Tibial artery (tissue), 4 donors: ENCODE measurements around the gene MYO1C.
"Not testable (repeated sequence)": the region's sequence is repeated elsewhere in the genome, so short reads cannot be mapped to it uniquely, and the experiment has no call there.

Experiments used
- DNase-seq, 2 donors: peaks; one replicate each; pipeline ENCODE4 v3.0.0-alpha.2; 2019
- H3K27ac ChIP-seq, 2 donors: fragments of 200-600 bp; sonication (generic) in 1 of 2; 1 replicate in 1 of 2; 2 replicates in 1 of 2; pipeline ENCODE4 v1.5.1; 2018 to 2019; ENCODE audit warnings: mild to moderate bottlenecking in 1 of 2
- H3K27me3 ChIP-seq, 2 donors: fragments of 200-600 bp; sonication (generic) in 1 of 2; one replicate each; pipeline versions ENCODE4 v1.5.1 to v1.6.0; 2016 to 2019
- H3K36me3 ChIP-seq, 3 donors: fragments of 200-600 bp; sonication (generic) in 2 of 3; one replicate each; pipeline ENCODE4 v1.5.1; 2016 to 2019; ENCODE audit warnings: mild to moderate bottlenecking in 2 of 3
- H3K4me1 ChIP-seq, 4 donors: fragments of 200-600 bp; sonication (generic) in 2 of 4; 1 replicate in 3 of 4; 2 replicates in 1 of 4; pipeline ENCODE4 v1.5.1; 2016 to 2019
- H3K4me3 ChIP-seq, 2 donors: fragments of 200-600 bp; sonication (generic) in 1 of 2; 1 replicate in 1 of 2; 2 replicates in 1 of 2; pipeline ENCODE4 v1.5.1; 2018 to 2019; ENCODE audit warnings: mild to moderate bottlenecking in 2 of 2
- H3K9me3 ChIP-seq, 3 donors: fragments of 200-600 bp; sonication (generic) in 1 of 3; one replicate each; pipeline ENCODE4 v1.5.1; 2016 to 2019
- CTCF ChIP-seq, 2 experiments: fragments of 200-600 bp in 1 of 2; fragments of 450-650 bp in 1 of 2; IDR thresholded peaks; one replicate each; pipeline ENCODE4 v1.5.1; 2017 to 2019; ENCODE audit warnings: antibody characterized with exemption in 2 of 2, mild to moderate bottlenecking in 1 of 2, moderate library complexity in 1 of 2
- intact Hi-C: fragments of 100-400 bp; cut with DNase I; formaldehyde crosslinking; loops from one replicate; pipeline ENCODE4 v1.15.0; 2023; ENCODE audit warnings: low total_unique reads

Gene MYO1C

GRCh38 chr17:1461198-1461944, 31.1 kb downstream of the MYO1C start:
- intact Hi-C loops = no loop called here
- DNase-seq = no peak
- peaks cover 0 to 52% (median 27%) of the 10 kb centered on the region in 4 donors for H3K4me1 ChIP-seq
- peak overlapping the region; percentile 72 to 75 for H3K27ac ChIP-seq
- no peaks in the 10 kb centered on the region for H3K27me3 ChIP-seq
- H3K36me3 ChIP-seq = peaks cover 9 to 37% (median 29%) of the 10 kb centered on the region in 3 donors
- no peaks in the 10 kb centered on the region for H3K9me3 ChIP-seq
- H3K4me3 ChIP-seq = no peak overlapping the region
- no peak for TF ChIP-seq CTCF (IDR thresholded peaks at IDR 0.05)

- peak overlapping the region; percentile 72 to 75 for H3K27ac ChIP-seq
- H3K9me3 ChIP-seq = no peaks in the 10 kb centered on the region
- H3K36me3 ChIP-seq = peaks cover 0 to 25% (median 18%) of the 10 kb centered on the region in 3 donors
- H3K4me3 ChIP-seq = no peak overlapping the region
- DNase-seq = peak; percentile 87 to 97
- intact Hi-C loops = no loop called here
- H3K4me1 ChIP-seq = peaks cover 0 to 52% (median 27%) of the 10 kb centered on the region in 4 donors
- TF ChIP-seq CTCF (IDR thresholded peaks at IDR 0.05) = no peak
- H3K27me3 ChIP-seq = no peaks in the 10 kb centered on the region
These were observed 32.3 kb downstream of the MYO1C start for GRCh38 chr17:1460233-1460632.

- peak in 1 of 2 experiments; percentile 29 for TF ChIP-seq CTCF (IDR thresholded peaks at IDR 0.05)
- intact Hi-C loops = loop anchor here (5.0 kb wide), 2 partner anchors 36 to 56 kb away; partner anchors contain the start of gene MYO1C
- Histone ChIP-seq H3K27me3 (no peaks in the 10 kb centered on the region), H3K4me3 (peak within 1 kb of the TSS; percentile 92 to 93), H3K9me3 (no peaks in the 10 kb centered on the region), H3K36me3 (peaks cover 0 to 12% (median 0%) of the 10 kb centered on the region in 3 donors), H3K4me1 (peaks cover 0 to 65% (median 49%) of the 10 kb centered on the region in 4 donors), H3K27ac (peak within 1 kb of the TSS; percentile 93 to 96)
- DNase-seq = peak; percentile 94 to 98
These were observed 36.5 kb downstream of the MYO1C start, which contains the start of gene CRK for GRCh38 chr17:1455797-1456599. Gene CRK (minus strand): TSS chr17:1456232. CDS start chr17:1456117, 115 bp downstream.

GRCh38 chr17:1455291-1455796, 37.1 kb downstream of the MYO1C start:
- Histone ChIP-seq H3K4me3 (peak overlapping the region; percentile 92 to 93), H3K27me3 (no peaks in the 10 kb centered on the region), H3K36me3 (peaks cover 0 to 12% (median 0%) of the 10 kb centered on the region in 3 donors), H3K4me1 (peaks cover 0 to 63% (median 44%) of the 10 kb centered on the region in 4 donors), H3K9me3 (no peaks in the 10 kb centered on the region), H3K27ac (peak overlapping the region; percentile 93 to 96)
- intact Hi-C loops = loop anchor here (5.0 kb wide), 2 partner anchors 37 to 57 kb away; partner anchors contain the start of gene MYO1C
- TF ChIP-seq CTCF (IDR thresholded peaks at IDR 0.05) = peak; percentile 66 to 81
- DNase-seq = peak; percentile 73 to 86

GRCh38 chr17:1454541-1454940, 37.9 kb downstream of the MYO1C start:
- intact Hi-C loops = no loop called here
- H3K36me3 ChIP-seq = peaks cover 0 to 12% (median 0%) of the 10 kb centered on the region in 3 donors
- peak overlapping the region; percentile 92 to 93 for H3K4me3 ChIP-seq
- TF ChIP-seq CTCF (IDR thresholded peaks at IDR 0.05) = no peak
- peak overlapping the region; percentile 93 to 96 for H3K27ac ChIP-seq
- peaks cover 0 to 61% (median 38%) of the 10 kb centered on the region in 4 donors for H3K4me1 ChIP-seq
- H3K9me3 ChIP-seq = no peaks in the 10 kb centered on the region
- no peak for DNase-seq
- no peaks in the 10 kb centered on the region for H3K27me3 ChIP-seq

- Histone ChIP-seq H3K36me3 (peaks cover 0 to 12% (median 0%) of the 10 kb centered on the region in 3 donors), H3K4me1 (peaks cover 0 to 65% (median 40%) of the 10 kb centered on the region in 4 donors), H3K27ac (peak overlapping the region in 1 of 2 donors; percentile 96)
- H3K9me3 ChIP-seq, H3K4me3 ChIP-seq, H3K27me3 ChIP-seq, DNase-seq, intact Hi-C loops: not testable (repeated sequence)
These were observed 38.8 kb downstream of the MYO1C start for GRCh38 chr17:1453694-1454093.
